ENCODE results near the gene SLC15A4. TPM values are rescaled to one million over a fixed set of nuclear protein-coding genes. Genes with fewer than 3 reads are reported as not detected.

SLC15A4 gene
- polyA plus RNA-seq, 1 of the 3 experiments (the other 2 are of a cell fraction), result 14.5 TPM

- Histone ChIP-seq H3K4me3 (ENCODE audit: low read depth in 2 of 2, low read length in 1 of 2) (no peak overlapping the region), H4K20me1 (ENCODE audit: insufficient read depth) (no peaks in the 10 kb centered on the region), H2AFZ (ENCODE audit: low read depth) (no peak overlapping the region), H3K4me1 (ENCODE audit: control insufficient read depth in 1 of 2, insufficient read depth in 2 of 2, low read depth in 1 of 2, low read length in 1 of 2) (no peaks in the 10 kb centered on the region), H3K9me2 (no peaks in the 10 kb centered on the region), H3F3A (replicated peaks; ENCODE audit: insufficient read depth) (no peaks in the 10 kb centered on the region), H3K4me2 (no peak overlapping the region), H3K9me3 (no peaks in the 10 kb centered on the region), H3K9ac (no peak overlapping the region), H3K27me3 (ENCODE audit: insufficient read depth) (no peaks in the 10 kb centered on the region), H3K79me2 (ENCODE audit: insufficient read depth) (no peaks in the 10 kb centered on the region), H3K36me3 (replicated peaks in 1 of 2; ENCODE audit: control insufficient read depth in 1 of 2, insufficient read depth in 2 of 2, low read length in 1 of 2) (no peaks in the 10 kb centered on the region), H3K27ac (ENCODE audit: low read depth in 2 of 2, low read length in 1 of 2) (no peak overlapping the region)
- ChIA-PET CTCF (no interaction called here), POLR2A (no interaction called here)
- TF ChIP-seq USF1 (IDR thresholded peaks at IDR 0.05; ENCODE audit: borderline replicate concordance, low read depth), result no peak
- no peak for TF ChIP-seq FOXJ3 (CRISPR knock-in tag; IDR thresholded peaks at IDR 0.05)
- TF ChIP-seq RXRA (IDR thresholded peaks at IDR 0.05; ENCODE audit: borderline replicate concordance, low read depth), result no peak
- TF ChIP-seq MEF2A (IDR thresholded peaks at IDR 0.05; ENCODE audit: borderline replicate concordance, low read depth), result no peak
- no peak for TF ChIP-seq JUND (IDR thresholded peaks at IDR 0.05)
- no peak for TF ChIP-seq FOXM1 (IDR thresholded peaks at IDR 0.05; ENCODE audit: low read depth)
- TF ChIP-seq SMC3 (IDR thresholded peaks at IDR 0.05; ENCODE audit: low read depth, low read length), result no peak
- no peak for TF ChIP-seq SIN3A (IDR thresholded peaks at IDR 0.05; ENCODE audit: borderline replicate concordance, low read depth, low read length)
- DNase-seq, result no peak
Observed at GRCh38 chr12:128779901-128780300, 43.9 kb downstream of the SLC15A4 start.

GRCh38 chr12:128772249-128772648, 51.5 kb downstream of the SLC15A4 start:
- H3K79me2 ChIP-seq (ENCODE audit: insufficient read depth), result no peaks in the 10 kb centered on the region
- H2AFZ ChIP-seq (ENCODE audit: low read depth), result no peak overlapping the region
- H3K9ac ChIP-seq, result no peak overlapping the region
- H3K9me3 ChIP-seq, result no peaks in the 10 kb centered on the region
- no peaks in the 10 kb centered on the region for H3K9me2 ChIP-seq
- H4K20me1 ChIP-seq (ENCODE audit: insufficient read depth), result no peaks in the 10 kb centered on the region
- no peaks in the 10 kb centered on the region for H3K36me3 ChIP-seq (replicated peaks in 1 of 2; ENCODE audit: control insufficient read depth in 1 of 2, insufficient read depth in 2 of 2, low read length in 1 of 2)
- no peak overlapping the region for H3K4me3 ChIP-seq (ENCODE audit: low read depth in 2 of 2, low read length in 1 of 2)
- no peak overlapping the region for H3K4me2 ChIP-seq
- POLR2A ChIA-PET, result no interaction called here
- H3K27me3 ChIP-seq (ENCODE audit: insufficient read depth), result no peaks in the 10 kb centered on the region
- no peaks in the 10 kb centered on the region for H3K4me1 ChIP-seq (ENCODE audit: control insufficient read depth in 1 of 2, insufficient read depth in 2 of 2, low read depth in 1 of 2, low read length in 1 of 2)
- no peaks in the 10 kb centered on the region for H3F3A ChIP-seq (replicated peaks; ENCODE audit: insufficient read depth)
- WGBS (ENCODE audit: low lambda C conversion rate), result 50% methylated on average over 10 of the region's 10 CpGs
- TF ChIP-seq MEF2A (IDR thresholded peaks at IDR 0.05; ENCODE audit: borderline replicate concordance, low read depth) (no peak), RCOR1 (IDR thresholded peaks at IDR 0.05; ENCODE audit: low read length) (no peak), IRF3 (IDR thresholded peaks at IDR 0.05; ENCODE audit: low read depth, low read length) (no peak), JUND (IDR thresholded peaks at IDR 0.05) (no peak), MAX (IDR thresholded peaks at IDR 0.05; ENCODE audit: low read depth) (no peak)
- no peak for DNase-seq
- H3K27ac ChIP-seq (ENCODE audit: low read depth in 2 of 2, low read length in 1 of 2), result no peak overlapping the region
- CTCF ChIA-PET, result interaction anchor here (2.3 kb wide), 1 partner anchor 10 kb away, joined by 13 read pairs; no protein-coding TSS in a partner anchor

Measured in SK-N-SH (cell line).